ENCODE results near the gene SLC4A1AP.

The SLC4A1AP gene

GRCh38 chr2:27742571-27742970, 78.9 kb downstream of the SLC4A1AP start:
- no peak for DNase-seq (ENCODE audit: low spot score)

Data from NAMALWA (cell line).